NCI-H2107 (cell line): ENCODE results near the gene XPO4.
"Not testable (repeated sequence)": the region's sequence is repeated elsewhere in the genome, so short reads cannot be mapped to it uniquely, and the experiment has no call there.

Experiments used
- DNase-seq: peaks from one replicate; lab custom pipeline; 2025; lab: John Stamatoyannopoulos, UW

The XPO4 gene

GRCh38 chr13:20891034-20891433 is 11.5 kb downstream of the XPO4 start:
- DNase-seq: no peak

GRCh38 chr13:20890540-20890939 is 12.0 kb downstream of the XPO4 start:
- not testable (repeated sequence) for DNase-seq

GRCh38 chr13:20882206-20882605 is 20.3 kb downstream of the XPO4 start:
- no peak for DNase-seq

- DNase-seq: no peak
Measured at GRCh38 chr13:20877902-20878301, 24.6 kb downstream of the XPO4 start.

GRCh38 chr13:20876802-20877201 is 25.7 kb downstream of the XPO4 start:
- not testable (repeated sequence) for DNase-seq

- not testable (repeated sequence) for DNase-seq
Measured at GRCh38 chr13:20874439-20874838, 28.1 kb downstream of the XPO4 start.

GRCh38 chr13:20873348-20873747 is 29.2 kb downstream of the XPO4 start:
- DNase-seq: no peak

GRCh38 chr13:20870829-20871228 is 31.7 kb downstream of the XPO4 start:
- DNase-seq: no peak

GRCh38 chr13:20869540-20869939 is 33.0 kb downstream of the XPO4 start:
- no peak for DNase-seq

- DNase-seq: no peak
Measured at GRCh38 chr13:20867408-20867807, 35.1 kb downstream of the XPO4 start.

- not testable (repeated sequence) for DNase-seq
Measured at GRCh38 chr13:20861666-20862065, 40.9 kb downstream of the XPO4 start.

GRCh38 chr13:20860844-20861243 is 41.7 kb downstream of the XPO4 start:
- no peak for DNase-seq

- DNase-seq: no peak
Measured at GRCh38 chr13:20856650-20857049, 45.9 kb downstream of the XPO4 start.

- no peak for DNase-seq
Measured at GRCh38 chr13:20851844-20852402, 50.6 kb downstream of the XPO4 start.

- DNase-seq: no peak
Measured at GRCh38 chr13:20848944-20849343, 53.6 kb downstream of the XPO4 start.

GRCh38 chr13:20848203-20848602 is 54.3 kb downstream of the XPO4 start:
- no peak for DNase-seq

GRCh38 chr13:20847296-20847695 is 55.2 kb downstream of the XPO4 start:
- no peak for DNase-seq

GRCh38 chr13:20843166-20843565 is 59.4 kb downstream of the XPO4 start:
- no peak for DNase-seq

- no peak for DNase-seq
Measured at GRCh38 chr13:20840568-20840967, 62.0 kb downstream of the XPO4 start.

- no peak for DNase-seq
Measured at GRCh38 chr13:20833900-20834679, 68.5 kb downstream of the XPO4 start.

- DNase-seq: no peak
Measured at GRCh38 chr13:20832861-20833260, 69.7 kb downstream of the XPO4 start.

- DNase-seq: no peak
Measured at GRCh38 chr13:20831933-20832332, 70.6 kb downstream of the XPO4 start.

GRCh38 chr13:20831254-20831653 is 71.3 kb downstream of the XPO4 start:
- DNase-seq: no peak
